Activated naive CD8-positive, alpha-beta T cell treated with anti-CD3 and anti-CD28 coated beads, Interleukin-2, amount 50 U/mL, for 16 hours (primary cell): Measurements from ENCODE around the gene S100A8.
"Not testable (repeated sequence)": the region's sequence is repeated elsewhere in the genome, so short reads cannot be mapped to it uniquely, and the experiment has no call there.

Experiments
- DNase-seq: peaks from one replicate; pipeline ENCODE4 v3.0.0-alpha.2; 2020; ENCODE audit warnings: low read depth, low spot score

Gene S100A8

DNA sequence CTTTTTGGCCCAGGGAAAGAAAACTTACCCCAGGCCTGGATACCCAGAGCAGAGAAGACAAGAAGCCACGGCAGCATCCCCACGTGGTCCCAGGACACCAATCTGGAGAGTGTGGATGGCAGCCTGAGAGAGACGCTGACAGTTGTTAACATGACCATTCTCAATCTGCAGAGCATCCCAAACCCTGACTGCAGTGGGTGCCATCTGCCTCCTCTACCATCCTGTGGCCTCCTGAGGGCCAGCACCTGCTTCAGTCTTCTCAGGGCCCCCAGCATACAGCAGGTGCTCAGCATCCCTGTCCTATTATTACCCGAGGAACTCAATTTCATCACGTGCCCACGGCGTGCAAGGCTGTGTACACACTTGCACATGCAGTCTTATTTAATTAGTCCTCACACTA is 43.0 kb downstream of the S100A8 start:
- no peak for DNase-seq

DNA sequence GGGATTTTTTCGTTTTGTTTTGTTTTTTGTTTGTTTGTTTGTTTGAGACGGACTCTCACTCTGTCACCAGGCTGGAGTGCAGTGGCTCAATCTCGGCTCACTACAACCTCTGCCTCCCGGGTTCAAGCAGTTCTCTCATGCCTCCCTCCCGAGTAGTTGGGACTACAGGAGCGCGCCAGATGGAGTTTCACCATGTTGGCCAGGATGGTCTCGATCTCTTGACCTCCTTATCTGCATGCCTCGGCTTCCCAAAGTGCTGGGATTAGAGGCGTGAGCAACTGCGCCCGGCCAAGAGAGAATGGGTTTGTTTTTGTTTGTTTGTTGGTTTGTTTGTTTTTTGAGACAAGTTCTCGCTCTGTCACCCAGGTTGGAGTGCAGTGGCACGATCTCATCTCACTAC is 43.8 kb downstream of the S100A8 start:
- not testable (repeated sequence) for DNase-seq

DNA sequence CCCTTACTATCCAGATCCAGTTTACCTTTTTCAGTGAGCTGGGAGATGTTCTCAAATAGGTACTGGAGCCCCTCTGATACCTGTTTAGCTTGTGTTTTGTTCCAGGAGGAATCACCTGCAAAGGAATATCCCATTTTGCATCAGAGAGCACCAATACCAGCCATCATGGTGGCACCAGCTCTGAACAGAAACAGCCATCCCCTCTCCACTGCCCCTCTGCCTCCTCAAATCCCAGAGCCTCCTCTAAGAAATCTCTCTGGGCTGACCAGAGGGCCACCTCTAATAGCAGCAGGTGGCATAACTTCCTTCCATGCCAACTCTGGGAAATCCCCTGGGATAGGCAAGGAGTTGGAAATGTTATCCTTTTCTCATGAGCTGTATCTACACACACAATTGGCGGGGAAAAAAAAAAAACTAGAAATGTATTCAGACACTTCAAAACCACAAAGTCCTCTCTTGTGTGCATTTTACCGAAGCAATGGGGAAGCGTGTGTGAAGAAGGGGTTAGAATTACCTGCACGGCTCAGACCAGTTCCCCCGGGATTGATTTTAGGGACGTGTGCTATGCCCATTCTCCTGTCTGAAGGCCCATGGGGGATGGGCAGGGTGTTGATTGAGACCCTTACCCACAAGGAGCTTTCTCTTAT is 44.7 kb downstream of the S100A8 start:
- no peak for DNase-seq

DNA sequence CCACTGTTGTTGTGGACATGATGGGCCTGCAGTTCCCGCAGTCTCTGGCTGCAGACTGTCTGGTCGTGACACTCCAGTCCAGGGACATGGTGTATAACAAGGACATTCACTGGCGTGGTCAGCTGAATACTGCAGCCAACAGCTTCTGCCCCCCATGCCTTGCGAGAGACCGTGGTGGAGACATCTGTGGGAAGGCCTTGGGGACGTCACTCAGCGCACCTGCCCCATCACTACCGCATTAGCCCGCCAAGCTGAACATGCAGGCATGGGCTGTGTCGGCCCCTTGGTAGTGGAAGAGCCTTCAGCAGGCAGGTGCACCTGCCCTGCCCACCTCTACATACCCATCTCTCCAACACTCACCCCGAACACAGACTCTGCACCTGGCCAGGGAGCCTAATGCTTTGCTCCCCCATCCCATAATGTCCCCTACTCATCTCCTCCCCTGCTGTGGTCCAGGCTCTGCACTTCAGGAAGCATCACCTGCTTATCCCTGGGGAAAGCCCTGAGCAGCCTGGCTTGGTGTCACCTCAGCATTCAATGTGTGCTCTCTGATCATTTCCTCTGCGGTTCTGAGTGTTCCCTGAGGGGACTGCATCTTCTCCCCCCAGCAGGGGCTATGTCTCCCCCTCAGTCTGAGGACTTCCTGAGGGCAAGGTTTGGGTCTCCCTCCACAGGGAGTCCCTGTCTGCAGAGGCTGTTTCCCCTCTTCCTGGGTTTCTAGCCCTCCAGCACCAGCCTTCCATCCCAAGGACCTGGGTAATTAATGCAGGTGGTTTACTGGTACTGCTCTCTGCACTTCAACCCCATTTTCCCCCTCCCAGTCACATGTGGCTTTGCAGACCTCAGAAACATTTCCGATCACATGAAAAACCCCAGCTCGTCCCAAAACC is 45.4 kb downstream of the S100A8 start:
- DNase-seq = no peak

DNA sequence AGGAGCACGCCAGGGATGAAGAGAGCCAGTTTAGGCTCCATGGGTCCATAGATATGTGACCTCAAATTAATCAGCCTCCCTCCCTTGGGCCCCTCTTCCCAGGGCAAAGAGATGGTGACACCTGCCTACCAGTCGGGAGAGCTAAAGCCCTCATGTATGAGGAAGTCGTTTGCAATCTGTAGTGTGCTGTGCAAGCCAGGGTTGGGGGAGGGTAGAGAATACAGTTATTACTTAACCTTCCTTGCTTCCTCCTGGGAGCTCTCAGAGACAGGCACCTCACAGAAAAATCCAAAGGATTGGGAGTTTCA is 46.2 kb downstream of the S100A8 start:
- no peak for DNase-seq

DNA sequence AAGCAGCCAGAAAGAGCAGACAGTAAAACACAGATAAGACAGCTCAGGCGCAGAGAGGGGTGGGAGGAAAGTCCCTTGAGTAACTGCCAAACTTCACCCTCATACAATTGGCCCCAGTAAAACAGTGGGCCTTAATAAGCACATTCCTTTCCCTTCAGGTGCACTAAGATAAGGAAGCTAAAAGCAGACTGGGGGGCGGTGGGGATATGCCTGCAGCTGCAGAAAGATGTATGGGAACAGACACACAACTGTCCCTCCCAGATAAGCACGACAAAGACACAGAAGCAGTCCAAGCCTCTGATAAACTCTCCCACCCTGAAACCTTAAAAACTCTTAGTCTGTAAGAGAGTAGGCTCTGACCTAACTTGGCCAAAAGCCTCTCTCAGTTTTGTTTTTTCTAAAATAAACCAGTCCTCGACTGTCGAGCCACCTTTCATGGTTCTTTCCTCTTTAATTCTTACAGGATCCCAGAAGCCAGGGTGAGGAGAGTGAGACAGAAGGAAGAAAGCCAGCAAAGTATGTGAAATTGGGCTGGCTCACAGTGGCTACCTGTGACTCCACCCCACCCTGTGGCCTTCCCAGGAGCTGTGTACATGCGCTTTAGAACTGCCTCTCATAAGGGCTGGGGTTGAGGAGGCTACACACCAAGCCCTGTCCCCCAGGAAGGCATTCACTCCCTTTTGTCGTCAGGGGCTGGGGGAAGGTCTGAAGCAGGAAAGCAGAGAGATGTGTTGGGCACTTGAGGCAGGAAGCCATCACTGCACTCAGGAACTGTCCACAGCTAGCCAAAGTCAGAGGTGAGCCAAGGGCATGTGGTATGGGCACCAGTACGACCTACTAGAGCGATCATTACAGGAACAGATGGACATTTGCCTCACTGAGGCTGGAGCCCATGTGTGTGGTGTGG is 46.8 kb downstream of the S100A8 start:
- no peak for DNase-seq

DNA sequence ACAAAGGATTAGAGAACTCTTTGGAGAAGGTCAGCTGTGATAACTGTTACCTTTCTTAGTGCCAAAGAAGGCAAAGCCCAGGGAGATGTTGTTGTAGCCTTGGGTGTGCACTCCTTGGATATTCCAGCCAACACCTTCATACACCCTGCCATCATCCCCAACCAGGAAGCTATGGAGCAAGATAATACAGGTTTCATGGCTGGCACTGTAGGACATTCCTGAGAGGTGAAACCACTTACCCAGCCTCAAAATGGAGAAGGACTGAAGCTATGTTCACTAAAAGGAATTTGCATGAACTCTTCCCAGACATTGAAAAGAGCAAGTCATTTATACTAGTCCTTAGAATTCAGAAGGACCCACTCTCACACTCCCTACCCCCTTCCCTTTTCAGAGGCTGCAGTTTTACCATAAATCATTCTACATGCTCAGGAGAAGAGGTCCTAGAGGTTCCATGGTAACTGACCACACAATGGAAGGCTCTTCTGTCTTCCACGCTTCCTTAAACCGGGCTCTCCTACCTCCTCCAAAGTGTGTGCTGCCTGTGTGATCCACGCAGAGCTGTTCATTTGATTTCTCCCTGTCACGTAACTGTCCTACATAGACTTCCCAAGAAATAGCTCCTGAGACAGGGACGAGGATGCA is 47.7 kb downstream of the S100A8 start:
- DNase-seq = no peak

DNA sequence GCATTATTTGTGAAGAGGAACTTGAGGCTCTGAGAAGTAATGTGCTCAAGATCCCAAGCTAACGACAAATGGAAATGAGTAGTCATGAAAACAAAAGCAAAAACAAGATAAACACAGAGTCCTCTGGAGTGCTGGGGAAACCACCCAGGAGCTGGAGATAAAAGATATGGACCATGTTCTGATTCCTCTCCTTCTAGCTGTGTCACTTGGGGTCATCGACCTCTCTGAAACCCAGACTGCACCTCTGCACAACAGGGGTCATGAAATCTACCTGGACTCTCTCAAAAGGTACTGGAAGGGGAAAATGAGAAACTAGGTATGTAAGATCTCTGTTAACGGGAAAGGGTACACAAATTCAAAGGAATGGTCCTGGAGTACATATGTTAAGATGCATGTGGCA is 48.7 kb downstream of the S100A8 start:
- no peak for DNase-seq

DNA sequence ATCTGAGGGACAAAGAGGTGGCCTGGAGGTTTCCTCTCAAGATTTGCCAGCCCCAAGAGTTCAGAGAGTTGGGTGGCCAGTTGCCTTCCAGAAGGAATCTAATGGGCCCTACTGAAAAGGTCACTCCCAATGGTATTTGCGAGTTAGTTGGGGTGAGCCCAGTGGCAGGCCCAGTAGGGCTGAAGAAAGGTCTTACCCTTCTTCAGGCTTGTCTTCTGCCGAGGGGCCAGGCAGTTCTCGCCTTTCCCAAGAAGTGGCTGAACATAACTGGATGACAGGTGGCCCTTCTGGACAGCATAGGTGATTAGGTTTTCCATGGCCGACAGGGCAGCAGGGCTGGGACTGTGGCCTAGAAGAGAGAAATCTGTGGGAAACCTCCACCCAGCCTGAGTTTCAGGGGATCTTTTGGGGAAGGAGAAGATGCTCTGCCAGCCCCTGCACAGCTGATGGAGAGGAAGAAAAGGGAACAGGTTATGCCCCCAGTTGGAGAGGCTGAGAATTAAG is 49.4 kb downstream of the S100A8 start:
- DNase-seq = no peak

DNA sequence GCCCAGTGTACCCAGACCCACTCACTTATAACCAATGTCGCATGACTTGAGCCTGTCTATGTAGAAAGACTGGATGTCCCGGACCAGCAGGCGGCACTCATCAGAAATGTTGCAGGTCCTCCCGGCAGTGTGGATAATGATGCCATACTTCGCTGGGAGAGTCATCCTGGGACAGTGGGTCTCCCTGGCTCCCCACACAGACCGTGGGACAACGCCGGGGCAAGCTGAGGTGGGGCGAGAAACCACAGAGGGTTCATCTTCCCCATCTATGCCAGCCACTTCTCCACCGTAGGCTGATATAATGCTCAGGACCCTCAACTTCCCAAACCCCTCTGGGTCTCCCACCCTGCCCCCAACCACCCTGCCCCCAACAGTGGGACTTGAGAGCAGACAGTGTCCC is 50.5 kb downstream of the S100A8 start:
- DNase-seq = no peak
